NOMO-1 treated with DMSO at 0.1 percent for 48 hours (cell line): ENCODE results near the gene RNF133.
"Not testable (repeated sequence)": the region's sequence is repeated elsewhere in the genome, so short reads cannot be mapped to it uniquely, and the experiment has no call there.

Source experiments
- DNase-seq: peaks from one replicate; lab custom pipeline; 2025; ENCODE audit not compliant: unreplicated experiment; lab: John Stamatoyannopoulos, UW

RNF133 gene

GRCh38 chr7:122691569-122692235 is 7.2 kb downstream of the RNF133 start:
- no peak for DNase-seq

GRCh38 chr7:122689346-122690109 is 9.4 kb downstream of the RNF133 start:
- no peak for DNase-seq

DNA sequence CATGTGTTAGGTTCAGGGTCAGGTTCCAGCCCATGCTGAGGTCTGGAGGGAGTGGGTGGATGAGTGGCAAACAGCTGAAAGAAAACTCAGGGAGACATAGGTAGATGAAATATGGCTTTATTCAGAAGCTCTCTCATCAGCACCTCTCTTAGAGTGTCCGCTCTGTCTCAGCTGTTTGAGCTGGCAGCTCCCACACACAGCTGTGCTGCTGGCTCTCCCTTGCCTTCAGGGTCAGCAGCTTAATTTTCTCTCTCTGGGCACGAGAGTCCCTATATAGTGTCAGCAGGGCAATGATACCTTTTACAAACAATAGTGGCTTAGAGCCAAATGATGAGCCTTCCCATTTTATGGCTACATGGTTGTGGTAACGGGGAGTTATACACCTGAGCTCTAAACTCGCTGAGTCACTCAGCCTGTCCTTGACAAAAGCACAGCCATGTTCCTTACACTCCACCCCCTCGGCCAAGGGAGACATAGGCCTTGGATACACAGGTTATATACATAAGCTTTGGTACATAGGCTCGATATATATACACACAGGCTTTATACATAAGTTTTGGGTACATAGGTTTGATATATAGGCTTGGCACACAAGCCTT is 10.4 kb downstream of the RNF133 start:
- DNase-seq, result no peak

DNA sequence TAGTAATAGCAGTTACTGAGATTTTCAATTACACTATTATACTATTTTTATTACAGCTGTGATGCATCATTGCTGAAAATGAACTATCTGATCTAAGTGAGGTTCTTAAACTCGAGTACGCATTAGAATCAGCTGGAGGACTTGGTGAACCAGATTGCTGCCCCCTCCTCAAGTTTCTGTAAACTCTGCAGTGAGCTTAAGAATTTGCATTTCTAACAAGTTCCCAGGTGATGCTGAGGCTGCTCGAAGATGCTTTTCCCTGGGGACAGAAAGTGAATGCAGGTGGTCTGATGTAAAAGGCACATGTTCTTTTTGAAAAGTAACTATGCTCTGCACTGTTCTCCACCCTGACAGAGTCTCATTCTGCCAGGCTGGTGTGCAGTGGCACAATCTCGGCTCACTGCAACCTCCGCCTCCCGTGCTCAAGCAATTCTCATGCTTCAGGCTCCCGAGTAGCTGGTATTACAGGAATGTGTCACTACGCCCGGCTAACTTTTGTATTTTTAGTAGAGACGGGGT is 12.5 kb downstream of the RNF133 start:
- DNase-seq, result no peak

DNA sequence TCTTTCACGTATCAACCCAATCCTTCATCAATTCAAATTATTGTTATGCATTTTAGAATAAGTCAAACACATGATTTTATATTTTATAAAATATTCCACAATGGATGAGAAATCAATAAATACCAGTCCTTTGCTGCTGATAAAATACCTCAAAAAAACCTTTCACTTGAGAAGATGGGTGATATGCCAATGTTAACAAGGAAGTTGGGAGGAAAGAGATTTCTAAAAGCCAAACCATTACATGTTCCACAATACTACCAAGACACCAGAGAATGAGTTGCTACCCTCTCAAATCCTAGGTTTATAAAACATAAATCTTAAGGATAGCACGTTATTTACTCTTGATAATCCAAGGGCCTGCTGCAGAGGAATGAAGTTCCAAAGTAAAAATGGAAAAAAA is 14.4 kb downstream of the RNF133 start:
- no peak for DNase-seq

GRCh38 chr7:122682815-122683550 is 15.9 kb downstream of the RNF133 start:
- DNase-seq, result no peak

- not testable (repeated sequence) for DNase-seq
Observed at GRCh38 chr7:122681186-122681585, 17.7 kb downstream of the RNF133 start.

GRCh38 chr7:122679813-122680212 is 19.1 kb downstream of the RNF133 start:
- no peak for DNase-seq

- not testable (repeated sequence) for DNase-seq
Observed at GRCh38 chr7:122679269-122679709, 19.6 kb downstream of the RNF133 start.

DNA sequence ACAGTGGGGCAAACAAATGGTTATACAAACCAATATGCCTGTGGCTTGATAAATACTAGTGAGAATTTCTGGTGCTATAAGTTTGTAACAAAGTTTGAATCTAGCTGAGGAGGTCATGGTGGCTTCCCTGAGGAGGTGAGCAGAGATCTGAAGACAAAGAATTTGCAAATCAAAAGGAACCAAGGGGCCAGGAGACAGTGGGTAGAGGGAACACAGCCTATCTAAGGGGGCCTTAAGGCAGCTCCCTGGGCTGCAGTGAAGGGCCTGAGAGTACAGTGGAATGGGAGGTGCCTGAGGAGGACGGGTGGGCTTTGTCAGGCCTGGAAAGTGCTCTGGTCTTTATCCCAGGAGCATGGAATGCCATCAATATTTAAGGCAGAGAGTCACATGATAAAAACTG is 21.8 kb downstream of the RNF133 start:
- DNase-seq, result no peak

GRCh38 chr7:122676466-122676865 is 22.5 kb downstream of the RNF133 start:
- DNase-seq, result no peak

DNA sequence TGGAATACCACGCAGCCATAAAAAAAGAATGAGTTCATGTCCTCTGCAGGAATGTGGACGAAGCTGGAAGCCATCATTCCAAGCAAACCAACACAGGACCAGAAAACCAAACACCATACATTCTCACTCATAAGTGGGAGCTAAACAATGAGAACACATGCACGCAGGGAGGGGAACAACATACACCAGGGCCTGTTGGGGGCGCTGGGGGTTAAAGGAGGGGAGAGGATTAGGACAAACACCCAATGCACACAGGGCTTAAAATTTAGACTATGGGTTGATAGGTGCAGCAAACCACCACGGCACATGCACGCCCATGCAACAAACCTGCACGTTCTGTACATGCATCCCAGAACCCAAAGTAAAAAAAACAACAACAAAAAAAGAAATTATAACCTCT is 23.3 kb downstream of the RNF133 start:
- no peak for DNase-seq

DNA sequence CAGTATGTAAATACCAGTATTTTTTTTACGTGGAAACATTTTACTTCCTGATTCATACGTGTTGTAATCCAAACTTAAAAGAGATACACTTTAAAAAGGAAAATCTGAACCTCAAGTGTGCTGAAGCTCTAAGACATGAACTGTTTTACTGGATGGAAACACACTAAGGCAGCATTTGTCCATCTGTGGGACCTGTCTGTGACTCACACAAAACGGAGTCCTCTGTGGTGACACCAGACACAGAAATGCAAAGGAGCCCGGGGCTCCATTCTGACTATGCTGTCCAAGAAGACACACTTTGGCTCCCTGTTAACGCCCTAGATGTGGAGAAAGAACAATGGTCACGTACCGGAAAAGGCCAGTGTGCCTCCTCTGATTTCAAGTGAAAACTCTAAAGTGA is 23.9 kb downstream of the RNF133 start:
- no peak for DNase-seq

GRCh38 chr7:122674502-122674901 is 24.4 kb downstream of the RNF133 start:
- no peak for DNase-seq

DNA sequence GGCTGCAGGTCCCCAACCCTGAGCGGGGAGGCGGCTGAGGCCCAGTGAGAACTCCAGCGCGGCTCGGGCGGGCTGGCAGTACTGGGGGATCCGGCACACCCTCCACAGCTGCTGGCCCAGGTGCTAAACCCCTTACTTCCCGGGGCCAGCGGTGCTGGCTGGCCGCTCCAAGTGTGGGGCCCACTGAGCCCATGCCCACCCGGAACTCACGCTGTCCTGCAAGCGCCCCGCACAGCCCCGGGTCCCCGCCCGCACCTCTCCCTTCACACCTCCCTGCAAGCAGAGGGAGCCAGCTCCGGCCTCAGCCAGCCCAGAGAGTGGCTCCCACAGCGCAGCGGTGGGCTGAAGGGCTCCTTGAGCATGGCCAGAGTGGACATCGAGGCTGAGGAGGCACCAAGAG is 25.0 kb downstream of the RNF133 start:
- DNase-seq, result no peak

- DNase-seq, result no peak
Observed at GRCh38 chr7:122672536-122672935, 26.4 kb downstream of the RNF133 start.

DNA sequence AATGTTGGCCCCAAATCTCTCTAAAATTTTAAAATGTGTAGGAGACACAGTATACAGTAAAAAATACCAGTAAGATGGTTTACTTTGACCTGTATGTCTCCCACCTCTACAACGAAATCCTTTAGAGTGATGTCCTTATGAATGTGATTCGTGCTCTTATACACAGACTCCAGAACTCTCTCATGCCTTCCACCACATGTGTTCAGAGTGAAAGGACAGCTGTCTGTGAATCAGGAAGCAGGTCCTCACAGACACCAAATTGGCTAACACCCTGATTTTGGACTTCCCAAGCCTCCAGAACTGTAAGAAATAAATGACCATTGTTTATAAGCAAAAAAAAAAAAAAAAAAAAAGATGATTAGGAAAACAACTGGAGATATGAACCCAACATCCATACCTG is 35.2 kb downstream of the RNF133 start:
- no peak for DNase-seq

- no peak for DNase-seq
Observed at GRCh38 chr7:122658856-122659255, 40.1 kb downstream of the RNF133 start.

GRCh38 chr7:122653685-122654084 is 45.2 kb downstream of the RNF133 start:
- no peak for DNase-seq

DNA sequence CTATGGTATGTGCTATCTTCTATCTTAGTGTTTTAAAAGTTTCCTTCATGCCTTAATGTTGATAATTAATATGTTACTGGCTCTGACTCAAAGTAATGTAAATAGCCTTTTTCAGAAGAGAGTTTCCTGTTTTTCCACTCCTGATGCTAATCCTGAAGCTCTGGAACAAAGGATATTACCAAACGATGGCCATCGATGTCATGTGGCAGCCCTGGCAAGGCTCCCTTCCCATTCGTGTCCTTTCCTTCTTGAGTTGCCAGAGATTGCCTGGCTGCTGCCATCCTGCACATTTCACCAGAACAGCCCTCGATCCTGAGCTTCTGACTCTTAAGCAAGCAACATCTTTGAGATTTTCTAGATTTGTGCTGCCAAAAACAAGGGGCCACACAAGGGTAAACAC is 46.0 kb downstream of the RNF133 start:
- DNase-seq, result no peak

DNA sequence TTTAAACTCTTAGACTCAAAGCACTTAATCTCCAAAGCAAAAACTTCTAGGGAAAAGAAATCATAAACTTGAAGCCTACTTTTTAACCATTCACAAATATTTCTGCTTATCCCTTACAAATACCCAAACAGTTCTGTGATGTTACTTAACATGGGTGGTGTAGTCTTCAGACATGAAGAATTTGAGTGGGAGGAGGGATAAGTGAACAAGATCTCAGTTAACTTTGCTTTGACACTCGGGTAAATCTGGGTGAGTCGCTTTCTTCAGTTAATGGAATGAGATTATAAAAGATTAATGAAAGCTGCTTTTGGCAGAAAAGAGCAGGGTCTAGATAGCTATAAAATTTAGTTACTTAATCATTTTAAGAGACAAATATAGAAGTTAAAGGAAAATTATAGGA is 47.5 kb downstream of the RNF133 start:
- no peak for DNase-seq
